Adipocyte (in vitro differentiated cells): ENCODE results near the gene VMP1.
"Not testable (repeated sequence)": the region's sequence is repeated elsewhere in the genome, so short reads cannot be mapped to it uniquely, and the experiment has no call there.

ENCODE experiments used
- DNase-seq: peaks from one replicate; pipeline ENCODE4 v3.0.0-alpha.2; 2015; ENCODE audit warnings: low read depth
- H3K27me3 ChIP-seq: replicated peaks from 2 replicates; pipeline ENCODE4 v1.7.0; 2013; ENCODE audit warnings: mild to moderate bottlenecking, low read length, moderate library complexity; ENCODE audit not compliant: control insufficient read depth, insufficient read depth
- H3K36me3 ChIP-seq: 2 replicates; pipeline ENCODE4 v1.7.0; 2013; ENCODE audit warnings: low read length, mild to moderate bottlenecking, moderate library complexity; ENCODE audit not compliant: control insufficient read depth, insufficient read depth, severe bottlenecking
- H3K4me1 ChIP-seq: 2 replicates; pipeline ENCODE4 v1.7.0; 2013; ENCODE audit warnings: mild to moderate bottlenecking, low read length, moderate library complexity; ENCODE audit not compliant: control insufficient read depth, insufficient read depth
- H3K4me3 ChIP-seq: 2 replicates; pipeline ENCODE4 v1.7.0; 2013; ENCODE audit warnings: mild to moderate bottlenecking, low read length, moderate library complexity
- H3K9ac ChIP-seq: 2 replicates; pipeline ENCODE4 v1.7.0; 2013; ENCODE audit warnings: mild to moderate bottlenecking, low read length, moderate library complexity
- H3K9me3 ChIP-seq: 2 replicates; pipeline ENCODE4 v1.7.0; 2013; ENCODE audit warnings: mild to moderate bottlenecking, low read length, moderate library complexity; ENCODE audit not compliant: control insufficient read depth

The VMP1 gene

GRCh38 chr17:59791603-59792457 is 84.4 kb downstream of the VMP1 start:
- Histone ChIP-seq H3K9ac (peak overlapping the region; percentile 55), H3K36me3 (no peaks in the 10 kb centered on the region), H3K27me3 (no peaks in the 10 kb centered on the region), H3K9me3 (no peaks in the 10 kb centered on the region), H3K4me3 (no peak overlapping the region), H3K4me1 (peaks cover 34% of the 10 kb centered on the region)
- DNase-seq: peak; percentile 48

- H3K36me3 ChIP-seq, H3K9me3 ChIP-seq, H3K4me3 ChIP-seq, H3K27me3 ChIP-seq, DNase-seq: not testable (repeated sequence)
- H3K9ac ChIP-seq: peak overlapping the region; percentile 55
- peaks cover 34% of the 10 kb centered on the region for H3K4me1 ChIP-seq
Measured at GRCh38 chr17:59792458-59792823, 85.0 kb downstream of the VMP1 start.

- H3K4me1 ChIP-seq: peaks cover 26% of the 10 kb centered on the region
- no peaks in the 10 kb centered on the region for H3K9me3 ChIP-seq
- H3K4me3 ChIP-seq: no peak overlapping the region
- no peak overlapping the region for H3K9ac ChIP-seq
- no peak for DNase-seq
- no peaks in the 10 kb centered on the region for H3K27me3 ChIP-seq
- no peaks in the 10 kb centered on the region for H3K36me3 ChIP-seq
Measured at GRCh38 chr17:59793205-59793604, 85.8 kb downstream of the VMP1 start.

GRCh38 chr17:59796138-59796537 is 88.7 kb downstream of the VMP1 start:
- H3K9ac ChIP-seq: no peak overlapping the region
- H3K27me3 ChIP-seq: no peaks in the 10 kb centered on the region
- no peaks in the 10 kb centered on the region for H3K36me3 ChIP-seq
- H3K4me3 ChIP-seq: no peak overlapping the region
- DNase-seq: no peak
- no peaks in the 10 kb centered on the region for H3K9me3 ChIP-seq
- peaks cover 18% of the 10 kb centered on the region for H3K4me1 ChIP-seq

GRCh38 chr17:59796785-59797205 is 89.3 kb downstream of the VMP1 start:
- H3K4me1 ChIP-seq: peaks cover 14% of the 10 kb centered on the region
- no peaks in the 10 kb centered on the region for H3K36me3 ChIP-seq
- H3K27me3 ChIP-seq: no peaks in the 10 kb centered on the region
- peak; percentile 50 for DNase-seq
- H3K9me3 ChIP-seq: no peaks in the 10 kb centered on the region
- no peak overlapping the region for H3K9ac ChIP-seq
- H3K4me3 ChIP-seq: no peak overlapping the region

GRCh38 chr17:59798111-59798510 is 90.7 kb downstream of the VMP1 start:
- Histone ChIP-seq H3K4me3 (no peak overlapping the region), H3K9me3 (no peaks in the 10 kb centered on the region), H3K4me1 (peaks cover 11% of the 10 kb centered on the region), H3K27me3 (no peaks in the 10 kb centered on the region), H3K36me3 (no peaks in the 10 kb centered on the region), H3K9ac (no peak overlapping the region)
- no peak for DNase-seq

GRCh38 chr17:59800530-59800942 is 93.1 kb downstream of the VMP1 start:
- no peak for DNase-seq
- Histone ChIP-seq H3K36me3 (no peaks in the 10 kb centered on the region), H3K4me3 (no peak overlapping the region), H3K9ac (no peak overlapping the region), H3K27me3 (no peaks in the 10 kb centered on the region), H3K9me3 (no peaks in the 10 kb centered on the region), H3K4me1 (peaks cover 23% of the 10 kb centered on the region)

- no peak overlapping the region for H3K9ac ChIP-seq
- H3K4me3 ChIP-seq: no peak overlapping the region
- H3K27me3 ChIP-seq: no peaks in the 10 kb centered on the region
- H3K36me3 ChIP-seq: no peaks in the 10 kb centered on the region
- peaks cover 18% of the 10 kb centered on the region for H3K4me1 ChIP-seq
- DNase-seq: no peak
- H3K9me3 ChIP-seq: no peaks in the 10 kb centered on the region
Measured at GRCh38 chr17:59802160-59802559, 94.7 kb downstream of the VMP1 start.

GRCh38 chr17:59804901-59805465 is 97.5 kb downstream of the VMP1 start:
- Histone ChIP-seq H3K27me3 (no peaks in the 10 kb centered on the region), H3K4me3 (peak overlapping the region; percentile 13), H3K4me1 (peaks cover 33% of the 10 kb centered on the region), H3K9ac (peak overlapping the region; percentile 81), H3K36me3 (no peaks in the 10 kb centered on the region), H3K9me3 (no peaks in the 10 kb centered on the region)
- peak; percentile 63 for DNase-seq

GRCh38 chr17:59806322-59806721 is 98.9 kb downstream of the VMP1 start:
- not testable (repeated sequence) for H3K4me3 ChIP-seq, H3K9me3 ChIP-seq, H3K36me3 ChIP-seq, DNase-seq, H3K27me3 ChIP-seq
- H3K4me1 ChIP-seq: peaks cover 47% of the 10 kb centered on the region
- H3K9ac ChIP-seq: peak overlapping the region; percentile 81

GRCh38 chr17:59807892-59808509 is 100.5 kb downstream of the VMP1 start:
- peaks cover 47% of the 10 kb centered on the region for H3K4me1 ChIP-seq
- peak overlapping the region; percentile 76 for H3K9ac ChIP-seq
- peaks cover 11% of the 10 kb centered on the region for H3K36me3 ChIP-seq
- peak overlapping the region; percentile 51 for H3K4me3 ChIP-seq
- no peaks in the 10 kb centered on the region for H3K9me3 ChIP-seq
- DNase-seq: peak; percentile 51
- no peaks in the 10 kb centered on the region for H3K27me3 ChIP-seq
